ENCODE measurements around the gene KIF22. TPM values are rescaled to one million over a fixed set of nuclear protein-coding genes. Genes with fewer than 3 reads are reported as not detected.
"Not testable (repeated sequence)": the region's sequence is repeated elsewhere in the genome, so short reads cannot be mapped to it uniquely, and the experiment has no call there.

The KIF22 gene
- polyA plus RNA-seq, 3 donors from 2014 or later: 33.1 to 45.2 (median 33.3) TPM

DNA sequence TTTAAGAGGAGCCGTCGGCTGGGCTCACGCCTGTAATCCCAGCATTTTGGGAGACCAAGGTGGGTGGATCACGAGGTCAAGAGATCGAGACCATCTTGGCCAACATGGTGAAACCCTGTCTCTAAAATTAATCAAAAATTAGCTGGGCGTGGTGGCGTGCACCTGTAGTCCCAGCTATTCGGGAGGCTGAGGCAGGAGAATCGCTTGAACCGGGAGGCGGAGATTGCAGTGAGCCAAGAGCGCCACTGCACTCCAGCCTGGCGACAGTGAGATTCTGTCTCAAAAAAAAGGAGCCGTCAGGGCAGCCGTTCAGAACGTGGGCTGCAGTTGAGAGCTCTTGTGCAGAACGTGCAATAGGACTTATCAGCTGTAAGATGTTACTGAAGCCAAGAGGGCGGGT, 2.6 kb downstream of the KIF22 start:
- Mint-ChIP-seq H3K4me1 (peaks cover 35 to 40% of the 10 kb centered on the region in 2 donors), H3K27me3 (ENCODE audit: low read depth in 3 of 3) (peaks cover 5 to 11% (median 6%) of the 10 kb centered on the region in 3 donors)

GRCh38 chr16:29794231-29794710, 3.7 kb downstream of the KIF22 start:
- peaks cover 5 to 8% (median 6%) of the 10 kb centered on the region in 3 donors for H3K27me3 Mint-ChIP-seq (ENCODE audit: low read depth in 3 of 3)
- no peak overlapping the region for H3K27ac Mint-ChIP-seq
- no peak for DNase-seq
- H3K4me1 Mint-ChIP-seq: peaks cover 35 to 40% of the 10 kb centered on the region in 2 donors
- H3K9me3 Mint-ChIP-seq: no peaks in the 10 kb centered on the region
- H3K4me3 Mint-ChIP-seq: no peak overlapping the region
- H3K36me3 Mint-ChIP-seq: peaks cover 8 to 18% (median 16%) of the 10 kb centered on the region in 3 donors

More for the DNA sequence above, 2.6 kb downstream of the KIF22 start:
- not testable (repeated sequence) for H3K9me3 Mint-ChIP-seq, DNase-seq, H3K27ac Mint-ChIP-seq
- Mint-ChIP-seq H3K4me3 (peak overlapping the region in 1 of 5 donors; percentile 57), H3K36me3 (peaks cover 5 to 11% (median 9%) of the 10 kb centered on the region in 3 donors)

- Mint-ChIP-seq H3K4me3 (peak overlapping the region in 1 of 5 donors; percentile 43), H3K9me3 (no peaks in the 10 kb centered on the region), H3K27ac (peak overlapping the region in 4 of 6 donors; percentile 40 to 73 (median 52))
Measured at GRCh38 chr16:29802416-29802935, 11.9 kb downstream of the KIF22 start.

DNA sequence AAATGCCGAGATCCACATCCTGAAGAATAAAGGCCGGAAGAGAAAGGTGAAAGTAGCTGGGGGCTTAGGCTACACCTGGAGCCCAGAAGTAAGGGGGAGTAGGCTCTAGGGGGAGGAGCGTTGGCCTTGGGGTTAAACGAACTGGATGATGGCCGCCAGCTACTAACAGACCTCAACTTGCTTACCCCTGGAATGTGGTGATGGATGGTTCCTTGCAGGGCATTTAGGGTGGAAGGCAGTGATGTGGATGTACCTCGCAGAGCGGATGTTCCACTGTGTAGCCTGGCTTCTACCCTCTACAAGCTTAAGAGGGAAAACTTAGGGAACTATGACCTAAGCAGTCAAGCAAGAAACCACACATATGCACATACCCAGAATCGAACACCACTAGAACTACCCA, 13.5 kb downstream of the KIF22 start:
- Mint-ChIP-seq H3K9me3 (no peaks in the 10 kb centered on the region), H3K4me1 (peaks cover 29 to 35% of the 10 kb centered on the region in 2 donors), H3K27me3 (ENCODE audit: low read depth in 3 of 3) (peaks cover 24 to 35% (median 27%) of the 10 kb centered on the region in 3 donors), H3K4me3 (peak overlapping the region; percentile 79 to 100 (median 96)), H3K36me3 (peaks cover 4 to 15% (median 7%) of the 10 kb centered on the region in 3 donors), H3K27ac (peak overlapping the region; percentile 93 to 100 (median 98))
- DNase-seq: no peak

More at GRCh38 chr16:29802416-29802935, 11.9 kb downstream of the KIF22 start:
- no peak for DNase-seq
- H3K36me3 Mint-ChIP-seq: peaks cover 11 to 24% (median 13%) of the 10 kb centered on the region in 3 donors
- peaks cover 10 to 23% (median 18%) of the 10 kb centered on the region in 3 donors for H3K27me3 Mint-ChIP-seq (ENCODE audit: low read depth in 3 of 3)
- H3K4me1 Mint-ChIP-seq: peaks cover 14 to 20% of the 10 kb centered on the region in 2 donors

DNA sequence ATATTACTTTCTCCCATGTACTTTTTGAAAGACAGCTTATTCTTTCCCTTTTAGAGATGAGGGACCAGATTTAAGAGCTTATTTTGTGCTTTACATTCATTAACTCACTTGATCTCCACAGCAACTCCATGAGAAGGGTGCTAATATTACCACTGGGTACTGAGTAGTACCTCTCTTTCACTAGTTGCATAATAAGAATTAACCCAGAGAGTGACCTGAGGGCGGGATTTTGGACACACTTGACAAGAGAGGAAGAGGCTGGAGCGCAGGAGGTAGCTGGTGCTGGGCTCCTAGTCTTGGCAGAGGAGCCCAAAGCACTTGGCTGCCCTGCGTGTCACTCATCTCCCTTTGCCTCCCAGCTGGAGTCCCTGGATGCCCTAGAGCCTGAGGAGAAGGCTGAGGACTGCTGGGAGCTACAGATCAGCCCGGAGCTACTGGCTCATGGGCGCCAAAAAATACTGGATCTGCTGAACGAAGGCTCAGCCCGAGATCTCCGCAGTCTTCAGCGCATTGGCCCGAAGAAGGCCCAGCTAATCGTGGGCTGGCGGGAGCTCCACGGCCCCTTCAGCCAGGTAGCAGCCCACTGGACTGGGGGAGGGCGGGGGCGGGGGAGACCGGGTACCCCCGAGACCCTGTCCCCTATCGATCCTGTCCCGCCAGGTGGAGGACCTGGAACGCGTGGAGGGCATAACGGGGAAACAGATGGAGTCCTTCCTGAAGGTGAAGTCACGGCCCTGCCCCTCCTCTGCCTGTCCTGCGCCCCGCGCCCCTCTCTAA, 14.1 kb downstream of the KIF22 start:
- H3K27me3 Mint-ChIP-seq (ENCODE audit: low read depth in 3 of 3): peaks cover 25 to 36% (median 27%) of the 10 kb centered on the region in 3 donors
- no peaks in the 10 kb centered on the region for H3K9me3 Mint-ChIP-seq
- H3K4me3 Mint-ChIP-seq: peak overlapping the region; percentile 96 to 100 (median 99)
- H3K36me3 Mint-ChIP-seq: peaks cover 4 to 15% (median 7%) of the 10 kb centered on the region in 3 donors
- no peak for DNase-seq
- H3K4me1 Mint-ChIP-seq: peaks cover 32 to 36% of the 10 kb centered on the region in 2 donors
- H3K27ac Mint-ChIP-seq: peak overlapping the region; percentile 93 to 100 (median 99)

DNA sequence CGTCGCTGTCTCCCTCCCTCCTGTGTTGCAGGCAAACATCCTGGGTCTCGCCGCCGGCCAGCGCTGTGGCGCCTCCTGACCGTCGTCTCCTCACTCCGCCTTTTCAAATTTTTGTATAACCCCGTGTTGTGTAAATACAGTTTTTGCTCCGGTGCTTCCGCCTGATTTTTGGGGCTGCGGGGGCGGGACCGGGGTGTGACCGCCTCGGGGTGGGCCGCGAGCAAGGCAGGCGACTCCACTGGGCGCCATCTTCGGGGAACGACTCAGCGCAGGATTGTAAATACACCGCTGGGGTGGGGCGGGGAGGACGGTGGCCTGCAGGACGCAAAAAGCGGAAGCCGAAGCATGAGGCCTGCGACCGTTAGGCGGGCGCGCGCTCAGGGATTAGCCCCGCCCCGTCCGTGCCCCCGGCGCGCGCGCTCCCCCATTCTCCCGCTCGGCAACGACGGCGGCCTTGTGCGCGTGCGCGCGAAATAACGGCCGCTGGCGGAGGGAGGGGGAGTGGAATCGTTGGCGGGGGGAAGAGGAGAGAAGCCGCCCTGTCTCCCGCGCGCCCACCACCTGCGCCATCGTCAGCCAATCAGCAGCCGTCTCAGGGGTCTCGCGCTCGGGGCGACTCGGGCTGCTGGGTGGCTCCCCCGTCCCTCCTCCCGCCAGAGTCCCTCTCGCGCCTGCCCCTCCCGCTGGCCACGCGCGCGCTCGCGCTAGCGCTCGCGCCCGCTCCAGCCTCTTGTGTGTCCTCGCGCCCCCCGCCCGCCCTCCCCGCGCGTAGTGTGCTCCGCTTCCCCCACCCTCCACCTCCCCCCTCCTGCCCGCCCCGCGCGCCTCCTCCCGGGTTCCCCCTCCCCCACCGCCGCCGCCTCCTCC, 14.9 kb downstream of the KIF22 start:
- Mint-ChIP-seq H3K36me3 (peaks cover 4 to 15% (median 7%) of the 10 kb centered on the region in 3 donors), H3K4me1 (peaks cover 38 to 40% of the 10 kb centered on the region in 2 donors), H3K4me3 (peak overlapping the region; percentile 96 to 100 (median 99)), H3K9me3 (no peaks in the 10 kb centered on the region), H3K27ac (peak overlapping the region; percentile 93 to 100 (median 99)), H3K27me3 (ENCODE audit: low read depth in 3 of 3) (peaks cover 30 to 39% (median 31%) of the 10 kb centered on the region in 3 donors)
- DNase-seq: peak; percentile 97 to 98 (median 98)

DNA sequence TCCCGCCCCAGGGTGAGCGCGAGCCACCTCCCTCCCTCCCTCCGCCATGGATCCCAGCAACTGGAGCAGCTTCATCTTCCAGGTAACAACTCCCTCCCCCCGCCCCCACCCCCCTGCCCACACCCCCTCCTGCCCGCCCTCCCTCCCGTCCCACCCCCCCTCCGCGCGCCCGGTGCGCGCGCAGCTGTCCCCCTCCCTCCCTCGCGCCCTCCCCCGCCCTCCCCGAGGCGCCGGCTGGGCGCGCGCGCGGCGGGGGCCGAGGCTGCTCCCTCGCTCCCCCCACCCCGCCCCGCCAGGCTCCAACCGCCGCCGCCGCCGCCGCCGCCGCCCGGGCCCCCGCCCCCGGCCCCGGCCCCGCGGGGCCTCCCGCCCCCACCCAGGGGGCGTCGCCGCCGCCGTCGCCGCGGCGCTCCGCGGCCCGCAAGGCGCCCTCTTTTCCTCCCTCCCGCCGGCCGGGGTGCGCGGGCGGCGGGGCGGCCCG, 15.6 kb downstream of the KIF22 start, which contains the start of gene MAZ:
Gene MAZ, plus strand, starts transcription at position 431 of the 481 bp plus-strand sequence. CDS start 173 bp downstream, outside the sequence.
- Mint-ChIP-seq H3K9me3 (no peaks in the 10 kb centered on the region), H3K36me3 (peaks cover 4 to 10% (median 4%) of the 10 kb centered on the region in 3 donors), H3K27me3 (ENCODE audit: low read depth in 3 of 3) (peaks cover 35 to 41% (median 35%) of the 10 kb centered on the region in 3 donors), H3K27ac (peak within 1 kb of the TSS; percentile 96 to 100 (median 100)), H3K4me3 (peak within 1 kb of the TSS; percentile 96 to 100 (median 99)), H3K4me1 (peaks cover 44 to 47% of the 10 kb centered on the region in 2 donors)
- DNase-seq: peak; percentile 62 to 78 (median 76)

DNA sequence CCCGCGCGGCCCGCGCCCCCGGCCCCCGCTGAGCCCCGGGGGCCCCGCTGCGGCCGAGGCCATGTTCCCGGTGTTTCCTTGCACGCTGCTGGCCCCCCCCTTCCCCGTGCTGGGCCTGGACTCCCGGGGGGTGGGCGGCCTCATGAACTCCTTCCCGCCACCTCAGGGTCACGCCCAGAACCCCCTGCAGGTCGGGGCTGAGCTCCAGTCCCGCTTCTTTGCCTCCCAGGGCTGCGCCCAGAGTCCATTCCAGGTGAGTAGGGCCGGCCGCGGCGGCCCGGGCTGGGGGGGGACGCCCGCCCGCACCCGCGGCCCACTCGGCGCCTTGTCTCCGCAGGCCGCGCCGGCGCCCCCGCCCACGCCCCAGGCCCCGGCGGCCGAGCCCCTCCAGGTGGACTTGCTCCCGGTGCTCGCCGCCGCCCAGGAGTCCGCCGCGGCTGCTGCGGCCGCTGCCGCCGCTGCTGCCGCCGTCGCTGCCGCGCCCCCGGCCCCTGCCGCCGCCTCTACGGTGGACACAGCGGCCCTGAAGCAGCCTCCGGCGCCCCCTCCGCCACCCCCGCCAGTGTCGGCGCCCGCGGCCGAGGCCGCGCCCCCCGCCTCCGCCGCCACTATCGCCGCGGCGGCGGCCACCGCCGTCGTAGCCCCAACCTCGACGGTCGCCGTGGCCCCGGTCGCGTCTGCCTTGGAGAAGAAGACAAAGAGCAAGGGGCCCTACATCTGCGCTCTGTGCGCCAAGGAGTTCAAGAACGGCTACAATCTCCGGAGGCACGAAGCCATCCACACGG, 16.3 kb downstream of the KIF22 start:
- Mint-ChIP-seq H3K4me3 (peak overlapping the region; percentile 90 to 98 (median 95)), H3K36me3 (peaks cover 4% of the 10 kb centered on the region in 3 donors), H3K4me1 (peaks cover 51 to 53% of the 10 kb centered on the region in 2 donors), H3K27me3 (ENCODE audit: low read depth in 3 of 3) (peaks cover 35 to 43% (median 42%) of the 10 kb centered on the region in 3 donors), H3K27ac (peak overlapping the region; percentile 94 to 100 (median 100)), H3K9me3 (no peaks in the 10 kb centered on the region)
- peak in 2 of 3 donors; percentile 48 to 50 for DNase-seq

GRCh38 chr16:29807426-29808218, 17.1 kb downstream of the KIF22 start:
- Mint-ChIP-seq H3K4me3 (peak overlapping the region; percentile 90 to 98 (median 95)), H3K9me3 (no peaks in the 10 kb centered on the region), H3K4me1 (peaks cover 52 to 55% of the 10 kb centered on the region in 2 donors), H3K27ac (peak overlapping the region; percentile 96 to 100 (median 100)), H3K36me3 (peaks cover 4% of the 10 kb centered on the region in 3 donors), H3K27me3 (ENCODE audit: low read depth in 3 of 3) (peaks cover 35 to 45% (median 42%) of the 10 kb centered on the region in 3 donors)
- DNase-seq: peak; percentile 91 to 93 (median 92)

DNA sequence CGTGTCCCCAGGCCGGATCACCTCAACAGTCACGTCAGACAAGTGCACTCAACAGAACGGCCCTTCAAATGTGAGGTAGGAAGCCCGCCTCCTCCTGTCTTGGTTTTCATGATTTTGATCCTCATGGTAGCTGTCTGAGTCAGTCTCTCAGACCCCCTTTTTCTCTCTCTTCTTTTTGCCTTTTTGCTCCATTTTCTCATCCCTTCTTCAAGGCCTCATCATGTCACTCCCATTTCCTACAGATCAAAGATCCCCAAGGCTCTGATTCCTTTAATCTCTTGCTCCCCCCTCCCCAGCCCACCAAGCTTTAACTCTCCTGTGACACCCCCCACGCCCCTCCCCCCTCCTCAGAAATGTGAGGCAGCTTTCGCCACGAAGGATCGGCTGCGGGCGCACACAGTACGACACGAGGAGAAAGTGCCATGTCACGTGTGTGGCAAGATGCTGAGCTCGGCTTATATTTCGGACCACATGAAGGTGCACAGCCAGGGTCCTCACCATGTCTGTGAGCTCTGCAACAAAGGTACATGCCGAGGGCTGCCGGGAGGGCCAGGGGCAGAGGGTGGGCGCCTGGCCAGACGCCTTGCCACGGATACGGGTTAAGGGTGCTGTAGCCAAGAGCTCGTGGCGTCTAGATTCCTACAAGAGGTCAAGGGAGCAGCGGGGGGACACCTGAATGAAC, 17.8 kb downstream of the KIF22 start:
- Mint-ChIP-seq H3K4me3 (peak overlapping the region; percentile 90 to 98 (median 95)), H3K27me3 (ENCODE audit: low read depth in 3 of 3) (peaks cover 38 to 44% (median 42%) of the 10 kb centered on the region in 3 donors), H3K9me3 (no peaks in the 10 kb centered on the region), H3K27ac (peak overlapping the region; percentile 96 to 100 (median 100)), H3K4me1 (peaks cover 52 to 55% of the 10 kb centered on the region in 2 donors), H3K36me3 (peaks cover 4% of the 10 kb centered on the region in 3 donors)
- peak in 1 of 3 donors; percentile 48 for DNase-seq
